T-helper 1 cell (primary cell): ENCODE data around the gene E2F1.
A peak's percentile ranks its signal among the peaks of the same experiment; 100 is the strongest.

ENCODE experiments used
- DNase-seq, 5 donors: peaks; one replicate each; pipeline ENCODE4 v3.0.0-alpha.2; 2012 to 2020

Gene E2F1

DNA sequence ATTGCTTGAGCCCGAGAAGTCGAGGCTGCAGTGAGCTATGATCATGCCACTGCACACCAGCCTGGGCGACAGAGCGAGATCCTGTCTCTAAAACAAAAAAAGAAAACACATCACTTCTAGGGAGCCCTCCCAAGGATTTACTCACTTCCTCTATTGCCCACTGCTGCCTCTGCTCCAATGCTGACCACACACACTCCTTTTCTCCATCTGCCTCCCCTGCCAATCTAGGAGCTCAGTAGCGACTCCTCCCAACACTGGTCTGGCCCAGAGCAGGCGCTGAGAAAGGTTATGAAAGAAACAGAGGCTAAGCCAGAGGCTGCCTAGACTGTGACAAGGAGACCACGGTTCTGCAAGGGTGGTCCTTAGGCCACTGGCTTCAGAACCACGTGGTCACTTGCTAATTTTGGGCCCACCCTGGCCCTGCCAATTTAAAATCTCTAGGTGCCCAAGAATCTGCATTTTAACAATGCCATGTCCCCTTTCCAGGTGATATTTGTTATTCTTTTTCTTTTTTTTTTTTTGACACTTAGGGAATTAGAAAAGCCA, 1.3 kb upstream of the E2F1 start:
- DNase-seq: no peak

DNA sequence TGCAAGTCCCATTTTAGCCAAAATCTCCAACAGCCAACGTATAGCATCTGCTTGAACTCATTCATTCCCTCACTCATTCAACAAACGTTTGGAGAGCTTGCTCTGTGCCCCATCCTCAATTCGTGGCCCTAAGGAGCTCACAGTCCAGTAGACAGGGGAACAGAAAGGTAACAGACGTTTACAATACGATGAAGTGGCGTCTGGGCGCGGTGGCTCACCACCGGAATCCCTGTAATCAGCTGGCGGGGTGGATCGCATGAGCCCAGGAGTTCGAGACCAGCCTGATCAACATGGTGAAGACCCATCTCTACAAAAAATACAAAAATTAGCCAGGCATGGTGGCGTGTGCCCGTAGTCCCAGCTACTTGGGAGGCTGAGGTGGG, 790 bp upstream of the E2F1 start:
- no peak for DNase-seq

GRCh38 chr20:33685328-33686099, 671 bp downstream of the E2F1 start:
- DNase-seq: peak in 3 of 5 donors; percentile 32 to 78 (median 49)

- no peak for DNase-seq
These were observed 1.5 kb downstream of the E2F1 start for GRCh38 chr20:33684533-33685327.

DNA sequence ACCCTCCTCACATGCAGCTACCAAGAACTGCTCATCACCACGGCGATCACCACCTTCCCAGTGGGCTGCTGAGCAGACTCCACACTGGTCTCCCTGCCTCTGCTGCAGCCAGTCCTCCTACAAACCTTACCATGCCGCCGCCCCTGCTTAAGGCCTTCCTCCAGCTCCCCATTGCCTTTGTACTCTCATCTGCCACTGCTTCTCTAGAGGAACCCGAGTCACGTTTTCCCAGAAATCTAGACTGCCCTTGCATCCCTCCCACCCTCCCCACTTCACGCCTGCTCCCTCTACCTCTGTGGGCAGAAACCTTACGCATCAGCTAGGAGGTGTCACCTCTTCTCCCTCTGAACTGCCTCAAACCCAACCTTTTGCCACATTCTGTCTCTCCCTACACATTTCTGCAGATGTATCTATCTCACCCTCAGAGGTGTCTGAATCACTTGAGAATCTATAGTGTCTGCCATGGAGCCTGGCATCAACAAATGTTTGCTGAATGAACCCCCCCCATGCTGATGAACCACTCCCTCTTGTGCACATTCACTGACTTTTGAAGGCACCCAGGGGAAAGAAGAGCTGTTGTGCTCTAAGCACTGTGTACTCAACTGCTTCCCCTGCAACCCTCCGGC, 4.3 kb downstream of the E2F1 start:
- DNase-seq: peak in 1 of 5 donors; percentile 44

DNA sequence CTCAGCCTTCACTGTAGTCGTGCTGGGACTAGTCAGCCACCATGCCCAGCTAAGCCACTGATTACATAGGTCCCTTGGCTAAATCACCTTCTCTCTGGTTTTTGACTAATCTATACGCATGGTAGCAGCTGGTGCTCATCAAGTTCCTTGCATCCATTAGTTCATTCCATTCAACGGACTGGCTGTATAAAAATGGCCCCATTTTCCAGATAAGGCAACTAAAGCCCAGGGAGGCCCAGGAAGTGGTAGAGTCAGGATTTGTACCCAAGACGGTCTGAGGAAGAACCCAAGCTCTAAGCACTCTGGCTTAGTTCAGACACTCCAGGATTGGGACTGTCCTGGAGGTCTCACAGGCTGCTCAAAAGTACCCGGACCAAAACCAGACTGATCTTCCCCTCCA, 4.9 kb downstream of the E2F1 start:
- DNase-seq: no peak

GRCh38 chr20:33680686-33681085, 5.5 kb downstream of the E2F1 start:
- DNase-seq: no peak

GRCh38 chr20:33679758-33680485, 6.3 kb downstream of the E2F1 start:
- peak in 1 of 5 donors; percentile 79 for DNase-seq

DNA sequence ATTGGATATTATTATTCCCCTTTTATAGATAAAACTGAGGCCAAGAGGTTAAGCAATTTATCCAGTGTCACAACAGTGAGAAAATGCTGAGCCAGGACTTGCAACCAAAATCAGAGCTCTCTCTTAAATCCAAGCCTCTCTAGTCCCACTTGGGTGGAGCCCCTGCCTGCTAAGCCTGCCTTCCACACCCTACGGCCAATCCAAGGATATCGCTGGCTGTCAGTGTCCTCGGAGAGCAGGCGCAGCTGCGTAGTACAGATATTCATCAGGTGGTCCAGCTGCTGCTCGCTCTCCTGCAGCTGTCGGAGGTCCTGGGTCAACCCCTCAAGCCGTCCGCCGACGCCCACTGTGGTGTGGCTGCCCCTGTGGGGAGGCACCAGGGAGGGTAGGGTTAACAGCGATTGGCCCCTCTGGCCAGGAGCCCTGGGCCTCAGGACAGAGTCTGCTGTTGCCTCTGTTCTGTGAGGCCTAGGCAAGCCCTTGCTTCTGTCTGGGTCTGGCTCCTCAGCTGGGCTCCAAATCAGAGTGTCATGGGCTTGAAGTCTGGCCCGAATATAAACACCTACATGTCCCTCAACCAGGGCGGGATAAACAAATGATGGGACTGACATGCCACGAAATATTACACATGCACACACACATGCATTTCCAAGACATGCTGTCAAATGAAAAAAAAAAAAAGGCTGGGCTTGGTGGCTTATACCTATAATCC, 8.0 kb downstream of the E2F1 start:
- no peak for DNase-seq

GRCh38 chr20:33676652-33677645, 9.2 kb downstream of the E2F1 start:
- DNase-seq: no peak

DNA sequence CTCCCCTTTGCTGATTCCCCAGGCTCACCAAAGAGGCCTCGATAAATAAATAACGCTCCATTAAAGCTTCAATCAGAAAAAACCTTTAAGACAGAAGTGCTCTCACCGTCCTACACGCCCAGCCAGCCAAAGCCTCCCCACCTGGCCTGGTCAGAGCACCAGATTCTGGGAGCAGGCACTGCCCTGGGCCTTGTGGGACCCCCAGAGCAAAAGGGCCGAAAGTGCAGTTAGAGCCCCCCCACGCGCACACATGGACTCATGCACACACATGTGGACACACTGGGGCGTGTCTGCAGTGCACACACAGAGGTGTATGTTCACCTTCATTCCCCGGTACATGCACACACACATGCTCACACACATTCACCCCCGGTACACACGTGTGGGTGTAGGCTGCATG, 10.1 kb downstream of the E2F1 start:
- no peak for DNase-seq

DNA sequence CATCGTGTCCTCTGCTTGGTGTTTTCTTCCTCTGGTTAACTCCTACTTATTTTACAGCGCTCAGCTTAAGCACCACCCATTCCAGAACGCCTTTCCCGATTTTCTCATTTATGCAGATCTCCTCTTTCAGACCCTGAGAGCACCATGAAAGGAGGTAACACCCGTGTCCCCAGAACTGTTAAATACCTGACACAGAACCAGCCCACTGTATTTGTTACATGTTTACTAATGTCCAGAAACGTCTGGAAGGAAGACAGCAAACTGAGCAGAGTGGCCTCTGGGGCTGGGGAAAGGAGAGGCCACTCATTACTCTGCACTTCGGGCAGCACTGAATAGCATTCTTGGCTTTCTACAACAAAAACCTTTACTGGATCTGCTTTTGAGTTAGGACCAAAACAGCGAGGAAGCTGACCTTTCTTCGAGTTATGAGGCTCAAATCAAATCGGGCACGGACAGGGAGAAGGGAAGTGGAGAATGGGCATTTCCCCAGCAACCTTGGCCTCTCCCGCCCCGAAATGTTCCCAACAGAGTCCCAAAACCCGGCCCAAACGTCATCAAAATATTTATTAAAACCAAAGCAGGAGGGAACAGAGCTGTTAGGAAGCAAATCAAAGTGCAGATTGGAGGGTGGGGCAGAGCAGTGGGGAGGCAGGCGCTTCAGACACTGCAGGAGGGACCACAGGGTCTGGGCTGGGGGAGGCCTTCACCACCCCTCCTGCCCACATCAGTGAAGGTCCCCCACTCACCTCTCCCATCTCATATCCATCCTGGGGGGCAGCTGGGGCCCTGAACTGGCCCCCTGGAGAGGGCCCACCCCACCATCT, 10.8 kb downstream of the E2F1 start:
- no peak for DNase-seq

DNA sequence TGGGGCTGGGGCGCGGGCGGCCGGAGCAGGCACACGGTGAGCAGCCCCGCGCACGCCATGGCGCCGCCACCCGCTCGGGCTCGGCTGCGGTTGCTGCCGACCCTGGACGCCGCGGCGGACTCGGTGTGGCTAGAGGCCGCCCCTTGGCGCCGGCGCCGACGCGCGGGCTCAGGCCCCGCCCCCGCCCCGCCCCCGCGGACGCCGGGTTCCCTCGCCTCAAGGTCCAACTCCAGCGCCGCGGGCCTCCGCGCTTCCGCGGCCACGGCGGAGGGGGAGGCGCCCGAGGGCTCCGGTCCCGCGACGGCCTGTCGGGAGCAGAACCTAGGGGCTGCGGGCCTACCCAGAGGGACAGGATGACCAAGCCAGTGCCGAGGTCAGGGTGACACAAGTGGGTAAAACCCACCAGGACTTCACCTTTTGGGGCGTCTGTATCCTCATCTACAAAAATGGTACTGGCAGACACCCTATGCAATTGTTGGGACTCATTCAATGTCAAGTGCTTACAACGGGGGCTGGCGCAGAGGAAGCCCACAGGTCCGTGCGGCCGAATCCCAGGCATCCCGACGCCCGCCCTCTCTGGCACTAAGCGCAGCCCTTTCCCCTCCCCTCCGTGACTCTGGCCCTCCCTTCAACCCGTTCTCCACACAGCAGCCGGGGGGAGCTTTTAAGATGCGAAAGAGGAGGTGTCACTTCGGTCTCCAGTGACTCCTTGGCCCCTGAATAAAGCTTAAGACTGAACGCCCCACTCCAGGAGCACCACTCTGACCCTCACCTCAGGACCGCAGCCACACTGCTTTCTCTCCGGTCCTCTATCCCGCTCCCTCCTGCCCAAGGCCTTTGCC, 11.7 kb downstream of the E2F1 start, which contains the start of gene NECAB3:
NECAB3 (minus strand) TSS at position 135 of the 842 bp plus-strand sequence; CDS start at position 59, 76 bp downstream.
- peak; percentile 43 to 66 (median 48) for DNase-seq

DNA sequence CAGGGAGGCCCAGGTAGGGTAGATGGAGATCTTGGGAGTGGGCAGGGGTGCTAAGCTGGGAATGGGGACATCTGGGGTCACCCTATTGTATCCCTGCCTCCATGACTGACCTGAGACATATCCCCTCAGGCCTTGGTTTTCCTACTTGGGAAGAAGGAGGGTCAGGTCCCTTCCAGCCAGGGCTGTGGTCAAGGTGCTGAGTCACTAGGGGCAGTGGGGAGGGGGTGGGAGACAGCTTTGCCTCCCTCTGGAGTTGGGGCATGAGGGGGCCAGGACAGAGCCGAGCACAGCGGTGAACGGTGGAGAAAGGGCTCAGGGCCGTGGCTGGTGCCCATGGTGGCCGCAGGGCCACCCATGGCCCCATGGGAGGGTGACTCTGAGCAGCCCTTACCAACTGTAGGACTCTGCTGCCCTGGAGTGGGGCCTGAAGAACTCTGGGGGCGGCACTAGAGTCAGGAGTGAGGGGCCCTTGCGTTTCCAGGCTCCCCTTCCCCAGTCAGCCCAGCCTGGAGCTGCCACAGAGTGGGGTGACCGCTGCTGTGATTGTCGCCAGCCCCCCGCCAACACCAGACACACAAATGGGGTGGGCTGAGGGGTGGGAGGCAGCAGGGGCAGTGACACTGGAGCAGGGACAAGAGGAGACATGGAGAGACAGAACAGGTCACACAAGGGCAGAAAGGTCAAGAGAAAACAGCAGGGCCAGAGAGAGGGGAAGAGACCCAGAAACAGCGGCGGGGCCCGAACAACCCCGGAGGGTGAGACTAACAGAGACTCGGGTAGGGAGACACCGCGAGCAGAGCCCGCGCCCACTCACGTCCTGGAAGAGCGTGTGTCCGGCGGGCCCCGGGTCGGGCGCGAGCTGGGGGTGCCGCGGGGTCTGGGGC, 12.5 kb downstream of the E2F1 start:
- DNase-seq: no peak

GRCh38 chr20:33673114-33673409, 13.1 kb downstream of the E2F1 start:
- no peak for DNase-seq

- no peak for DNase-seq
These were observed 13.6 kb downstream of the E2F1 start for GRCh38 chr20:33672426-33673113.
